ENCODE data around the gene ZNF575.
"Not testable (repeated sequence)": the region's sequence is repeated elsewhere in the genome, so short reads cannot be mapped to it uniquely, and the experiment has no call there.

Gene ZNF575

GRCh38 chr19:43545981-43546380 is 13.0 kb downstream of the ZNF575 start:
- no peak for DNase-seq

DNA sequence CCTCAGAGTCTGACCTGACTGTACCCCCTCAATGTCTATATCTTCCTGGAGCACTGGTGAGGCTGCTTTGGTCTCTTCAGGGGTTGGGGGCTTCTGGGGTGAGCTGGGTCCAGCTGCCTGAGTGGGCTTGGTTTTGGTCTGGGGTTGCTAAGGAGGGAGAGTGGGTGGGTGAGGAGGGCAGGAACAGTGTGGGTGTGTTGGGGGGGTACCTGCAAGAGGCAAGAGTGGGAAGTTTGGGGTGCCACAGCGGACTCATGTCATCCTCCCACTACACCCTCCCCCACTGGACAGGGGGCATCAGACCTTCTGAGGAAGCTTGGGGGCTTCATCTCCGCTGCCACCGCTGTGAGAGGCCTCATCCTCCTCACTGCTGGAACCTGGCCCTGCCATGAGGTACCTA is 13.6 kb downstream of the ZNF575 start:
- DNase-seq, result no peak

- DNase-seq, result not testable (repeated sequence)
Observed at GRCh38 chr19:43547926-43548325, 14.9 kb downstream of the ZNF575 start.

DNA sequence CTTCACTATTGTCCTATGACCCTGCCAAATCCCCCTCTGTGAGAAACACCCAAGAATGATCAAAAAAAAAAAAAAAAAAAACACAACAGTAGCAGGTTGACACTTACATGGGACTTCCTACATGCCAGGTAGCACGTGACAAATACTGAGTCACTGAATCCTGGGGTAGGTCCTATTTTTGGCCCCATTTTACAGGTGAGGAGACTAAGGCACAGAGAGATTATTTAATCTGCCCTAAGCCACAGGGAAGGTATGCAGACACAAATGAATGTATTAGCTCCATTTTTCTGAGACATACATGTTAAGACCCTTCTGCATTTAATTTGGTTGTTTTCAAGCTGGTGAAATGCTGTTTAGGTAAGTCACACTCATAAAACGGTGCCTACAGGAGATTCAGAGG is 15.7 kb downstream of the ZNF575 start:
- no peak for DNase-seq

GRCh38 chr19:43551399-43552197 is 18.6 kb downstream of the ZNF575 start:
- no peak for DNase-seq

GRCh38 chr19:43552198-43552450 is 19.1 kb downstream of the ZNF575 start:
- no peak for DNase-seq

- no peak for DNase-seq
Observed at GRCh38 chr19:43552616-43553015, 19.6 kb downstream of the ZNF575 start.

- no peak for DNase-seq
Observed at GRCh38 chr19:43553656-43554055, 20.7 kb downstream of the ZNF575 start.

GRCh38 chr19:43554317-43554895 is 21.4 kb downstream of the ZNF575 start:
- no peak for DNase-seq

DNA sequence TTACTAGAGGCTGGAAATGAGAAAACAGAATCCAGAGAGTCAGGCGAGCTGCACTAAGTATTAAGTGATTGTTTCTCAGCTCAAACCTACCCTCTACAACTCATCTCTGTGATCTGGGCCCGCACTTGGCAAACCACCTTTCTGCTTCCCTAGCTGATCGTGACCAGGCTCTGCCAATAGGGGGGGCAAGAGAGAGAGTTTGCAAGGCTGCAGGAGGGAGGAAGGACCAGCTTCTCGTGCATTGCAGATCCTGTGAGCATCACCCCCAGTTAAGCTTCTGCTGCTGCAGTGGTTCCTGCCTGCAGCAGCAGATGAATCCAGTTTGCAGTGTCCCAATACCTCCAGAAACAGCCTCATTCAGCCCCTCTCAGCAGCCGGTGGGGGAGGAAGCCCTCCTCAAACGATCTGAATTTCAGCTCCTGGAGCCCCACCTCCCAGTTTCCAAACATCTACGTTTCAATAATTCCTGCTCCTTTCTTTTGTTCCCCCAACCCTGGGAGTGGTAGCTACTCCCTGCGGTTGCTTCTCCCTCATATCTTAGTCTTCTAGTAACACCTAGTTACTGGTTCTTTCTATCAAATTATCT is 22.3 kb downstream of the ZNF575 start:
- peak; percentile 81 for DNase-seq

DNA sequence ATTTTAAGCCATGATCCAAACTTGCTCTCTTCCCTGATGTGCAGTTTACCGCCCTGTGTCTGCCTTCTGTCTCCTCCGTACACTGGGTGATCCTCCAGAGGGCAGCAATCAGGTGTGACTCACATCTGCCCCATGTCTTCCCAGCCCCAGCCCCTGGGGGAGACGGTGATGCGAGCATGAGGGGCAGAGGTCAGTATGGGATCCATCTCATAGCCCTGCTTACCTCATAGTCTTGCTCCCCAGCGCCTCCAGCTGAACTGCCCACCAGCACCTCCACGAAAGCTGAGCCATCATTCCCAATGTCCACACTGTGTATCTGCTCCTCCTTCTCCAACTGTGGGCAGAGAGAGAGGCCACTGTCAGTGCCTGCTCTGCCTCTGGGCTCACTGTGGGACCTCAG is 27.7 kb downstream of the ZNF575 start:
- DNase-seq, result peak; percentile 19

DNA sequence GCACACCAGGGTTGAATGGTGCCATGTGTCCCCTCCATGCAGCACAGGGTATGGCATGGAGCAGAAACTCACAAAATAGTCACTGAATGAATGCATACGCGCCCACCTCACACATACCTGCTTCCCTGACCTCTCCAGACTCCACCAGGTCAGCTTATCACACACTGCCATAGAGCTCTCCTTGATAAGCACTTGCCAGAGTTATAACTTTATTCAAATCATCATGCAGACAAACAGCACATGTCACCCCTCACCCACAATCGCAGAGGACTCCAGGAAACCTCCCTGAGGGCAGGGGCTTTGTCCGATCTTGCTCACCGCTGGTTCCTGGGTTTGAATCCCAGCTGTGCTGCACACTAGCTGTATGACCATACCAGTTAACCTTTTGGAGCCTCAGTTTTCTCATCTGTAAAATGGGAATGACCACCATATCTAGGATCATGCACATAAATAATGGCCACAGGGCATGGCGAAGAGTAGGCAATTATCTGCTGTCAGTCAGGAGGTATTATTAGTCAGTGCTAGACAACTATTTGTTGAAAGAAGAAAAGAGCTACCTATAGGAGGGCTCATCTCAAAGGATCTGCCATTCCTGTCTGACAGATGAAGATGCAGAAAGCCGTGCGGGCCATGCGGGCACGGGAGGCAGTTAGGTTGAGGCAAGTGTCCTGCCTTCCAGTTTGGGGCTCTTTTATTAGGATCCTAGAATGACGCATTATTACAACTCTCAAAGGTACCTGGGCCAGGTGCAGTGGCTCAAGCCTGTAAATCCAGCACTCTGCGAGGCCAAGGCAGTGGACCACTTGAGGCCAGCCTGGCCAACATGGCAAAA is 28.4 kb downstream of the ZNF575 start:
- DNase-seq, result no peak

- no peak for DNase-seq
Observed at GRCh38 chr19:43562226-43562697, 29.3 kb downstream of the ZNF575 start.

GRCh38 chr19:43562698-43563241 is 29.8 kb downstream of the ZNF575 start:
- DNase-seq, result peak; percentile 57

GRCh38 chr19:43563816-43564457 is 30.9 kb downstream of the ZNF575 start:
- no peak for DNase-seq

GRCh38 chr19:43564800-43565199 is 31.8 kb downstream of the ZNF575 start:
- no peak for DNase-seq

GRCh38 chr19:43569657-43570056 is 36.7 kb downstream of the ZNF575 start:
- DNase-seq, result no peak

GRCh38 chr19:43570174-43570791 is 37.3 kb downstream of the ZNF575 start:
- no peak for DNase-seq

DNA sequence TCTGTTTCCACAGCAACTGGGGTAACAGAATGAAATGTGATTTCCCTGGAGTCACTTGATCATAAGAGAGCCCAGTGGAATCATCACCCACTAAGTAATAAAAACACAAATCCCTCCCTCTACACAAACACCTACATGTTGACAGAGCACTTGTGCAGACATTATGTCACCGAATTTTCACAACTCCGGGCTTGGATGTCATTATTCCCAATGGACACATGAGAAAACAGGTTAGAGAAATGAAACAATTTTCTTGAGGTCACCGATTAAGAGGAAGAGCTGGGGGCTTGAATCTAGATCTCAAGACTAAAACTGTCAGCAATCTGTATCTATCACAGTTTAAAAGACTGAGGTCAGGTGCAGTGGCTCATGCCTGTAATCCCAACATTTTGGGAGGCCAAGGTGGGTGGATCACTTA is 39.2 kb downstream of the ZNF575 start:
- no peak for DNase-seq

- no peak for DNase-seq
Observed at GRCh38 chr19:43574424-43575155, 41.6 kb downstream of the ZNF575 start.

DNA sequence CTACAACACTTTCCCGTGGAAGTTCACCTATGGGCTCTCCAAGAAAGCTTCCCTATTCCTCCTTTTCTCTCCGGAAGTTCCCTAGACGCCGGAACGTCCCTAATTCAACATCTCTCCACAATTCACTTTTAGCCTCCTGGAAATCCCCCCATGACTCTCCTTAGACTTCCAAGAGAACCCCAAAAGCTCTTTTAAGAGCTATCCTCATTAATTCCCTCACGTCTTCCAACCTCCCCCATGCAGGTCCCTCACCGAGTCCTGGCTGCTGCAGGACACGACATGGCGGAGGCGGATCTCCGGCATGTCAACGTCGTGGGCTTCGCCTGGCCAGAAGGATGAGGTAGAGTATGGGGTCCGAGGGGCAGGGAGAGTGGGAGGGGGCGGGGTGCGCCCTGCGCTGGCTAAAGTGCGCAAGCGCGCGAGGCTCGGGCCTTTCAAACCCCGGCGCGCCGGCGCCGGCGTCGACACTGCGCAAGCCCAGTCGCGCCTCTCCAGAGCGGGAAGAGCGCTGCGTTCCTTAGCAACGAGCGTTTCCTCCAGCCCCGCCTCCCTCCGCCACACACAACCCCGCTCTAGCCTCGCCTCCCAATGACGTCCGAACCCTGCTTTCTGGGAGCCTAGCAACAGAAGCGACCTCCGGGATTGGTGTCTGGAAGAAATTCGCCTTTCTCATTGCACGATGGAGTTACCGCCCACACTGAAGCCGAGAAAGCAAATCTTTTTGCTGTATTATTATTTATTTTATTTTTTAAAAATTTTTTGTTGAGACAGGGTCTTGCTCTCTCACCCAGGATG is 42.4 kb downstream of the ZNF575 start, which contains the start of the genes PINLYP and XRCC1:
Gene PINLYP (plus strand): TSS at position 646 of the 795 bp plus-strand sequence. CDS start 1,391 bp downstream, outside the sequence.
Gene XRCC1 (minus strand): TSS at position 372 of the 795 bp plus-strand sequence. CDS start 69 bp downstream, at position 303.
- peak; percentile 96 for DNase-seq
